Measurements from ENCODE around the gene BMPR2. TPM values are rescaled to one million over a fixed set of nuclear protein-coding genes. Genes with fewer than 3 reads are reported as not detected.

The BMPR2 gene
- polyA plus RNA-seq, 1 experiment, result 30.9 TPM

DNA sequence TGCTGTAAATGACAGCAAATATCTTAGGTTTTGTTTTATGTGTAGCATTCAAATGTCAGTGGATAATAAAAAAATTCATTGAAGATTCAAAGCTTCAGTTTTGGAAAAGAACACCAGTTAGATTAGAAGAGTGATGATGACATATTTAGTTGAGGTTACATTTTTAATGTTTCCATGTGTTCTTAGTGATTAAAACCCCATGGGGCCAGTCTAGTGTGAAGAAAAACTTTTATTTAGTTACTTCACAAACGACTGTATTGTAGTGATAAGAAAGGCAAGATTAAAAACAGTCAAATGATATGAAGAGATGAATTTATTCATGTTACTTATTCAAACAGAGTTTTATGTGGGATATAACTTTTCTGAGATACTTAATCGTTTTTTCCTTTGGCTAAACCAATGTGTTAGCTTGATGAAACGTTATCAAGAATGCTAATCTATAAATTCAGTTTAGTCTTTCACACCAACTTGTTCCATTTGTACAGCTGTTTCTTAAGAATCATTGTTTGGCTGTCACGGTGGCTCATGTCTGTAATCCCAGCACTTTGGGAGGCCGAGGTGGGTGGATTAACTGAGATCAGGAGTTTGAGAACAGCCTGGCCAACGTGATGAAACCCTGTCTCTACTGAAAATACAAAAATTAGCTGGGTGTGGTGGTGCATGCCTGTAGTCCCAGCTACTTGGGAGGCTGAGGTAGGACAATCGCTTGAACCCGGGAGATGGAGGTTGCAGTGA, 11.6 kb downstream of the BMPR2 start:
- ChIA-PET POLR2A (interaction anchor here (0.7 kb wide), 1 partner anchor 11 kb away, joined by 13 read pairs; no protein-coding TSS in a partner anchor), CTCF (no interaction called here)
- no peak for DNase-seq (ENCODE audit: low read depth)
- Histone ChIP-seq H3K27me3 (ENCODE audit: control insufficient read depth, insufficient read depth, low read length) (no peaks in the 10 kb centered on the region), H3K4me3 (ENCODE audit: low read depth, low read length) (no peak overlapping the region), H3K36me3 (ENCODE audit: control insufficient read depth, insufficient read depth, low read length) (no peaks in the 10 kb centered on the region)
- TF ChIP-seq, protein P1, sequence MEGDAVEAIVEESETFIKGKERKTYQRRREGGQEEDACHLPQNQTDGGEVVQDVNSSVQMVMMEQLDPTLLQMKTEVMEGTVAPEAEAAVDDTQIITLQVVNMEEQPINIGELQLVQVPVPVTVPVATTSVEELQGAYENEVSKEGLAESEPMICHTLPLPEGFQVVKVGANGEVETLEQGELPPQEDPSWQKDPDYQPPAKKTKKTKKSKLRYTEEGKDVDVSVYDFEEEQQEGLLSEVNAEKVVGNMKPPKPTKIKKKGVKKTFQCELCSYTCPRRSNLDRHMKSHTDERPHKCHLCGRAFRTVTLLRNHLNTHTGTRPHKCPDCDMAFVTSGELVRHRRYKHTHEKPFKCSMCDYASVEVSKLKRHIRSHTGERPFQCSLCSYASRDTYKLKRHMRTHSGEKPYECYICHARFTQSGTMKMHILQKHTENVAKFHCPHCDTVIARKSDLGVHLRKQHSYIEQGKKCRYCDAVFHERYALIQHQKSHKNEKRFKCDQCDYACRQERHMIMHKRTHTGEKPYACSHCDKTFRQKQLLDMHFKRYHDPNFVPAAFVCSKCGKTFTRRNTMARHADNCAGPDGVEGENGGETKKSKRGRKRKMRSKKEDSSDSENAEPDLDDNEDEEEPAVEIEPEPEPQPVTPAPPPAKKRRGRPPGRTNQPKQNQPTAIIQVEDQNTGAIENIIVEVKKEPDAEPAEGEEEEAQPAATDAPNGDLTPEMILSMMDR (IDR thresholded peaks at IDR 0.05; ENCODE audit: insufficient read depth, low read depth, low read length), result no peak

DNA sequence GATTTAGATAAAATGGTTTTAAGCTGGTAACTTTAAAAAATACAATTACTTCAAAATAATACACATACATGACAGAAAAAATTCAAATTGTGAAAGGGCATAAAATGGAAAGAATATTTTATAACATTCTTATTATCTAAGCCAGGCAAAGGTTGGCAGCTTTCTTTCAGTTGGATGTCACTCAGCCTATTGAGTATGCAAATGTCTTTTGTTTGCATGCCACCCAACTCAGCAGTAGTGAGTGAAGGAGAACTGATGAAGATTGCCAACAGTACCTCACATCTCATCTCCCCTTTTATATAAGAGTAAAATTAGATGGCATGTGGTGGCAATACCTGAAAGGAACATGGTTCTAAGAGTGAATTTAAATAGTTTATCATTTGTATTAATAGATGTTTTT, 24.8 kb downstream of the BMPR2 start:
- TF ChIP-seq, protein P1 (IDR thresholded peaks at IDR 0.05; ENCODE audit: insufficient read depth, low read depth, low read length), result no peak
- ChIA-PET POLR2A (no interaction called here), CTCF (no interaction called here)
- no peak overlapping the region for H3K4me3 ChIP-seq (ENCODE audit: low read depth, low read length)
- no peak for DNase-seq (ENCODE audit: low read depth)
- no peaks in the 10 kb centered on the region for H3K36me3 ChIP-seq (ENCODE audit: control insufficient read depth, insufficient read depth, low read length)
- H3K27me3 ChIP-seq (ENCODE audit: control insufficient read depth, insufficient read depth, low read length), result no peaks in the 10 kb centered on the region

DNA sequence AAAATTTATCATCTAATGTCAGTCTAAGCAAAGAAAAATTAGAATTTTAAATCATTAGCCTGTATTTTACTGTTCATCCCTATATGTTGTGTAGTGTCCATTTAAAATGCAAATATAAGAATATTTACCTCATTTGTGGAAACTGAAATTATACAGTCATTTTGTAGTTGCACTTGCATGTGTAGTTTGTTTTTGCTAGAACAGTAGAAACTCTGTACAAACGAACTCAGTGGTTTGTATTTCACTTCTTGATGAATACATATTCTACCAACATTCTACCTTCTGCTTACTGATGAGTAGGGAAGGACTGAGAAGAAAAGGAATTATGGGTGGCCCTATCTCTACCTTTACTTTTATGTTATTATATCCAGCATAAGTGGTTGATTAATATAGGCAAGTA, 29.7 kb downstream of the BMPR2 start:
- DNase-seq (ENCODE audit: low read depth), result no peak
- ChIA-PET POLR2A (no interaction called here), CTCF (no interaction called here)
- no peaks in the 10 kb centered on the region for H3K27me3 ChIP-seq (ENCODE audit: control insufficient read depth, insufficient read depth, low read length)
- TF ChIP-seq, protein P1 (IDR thresholded peaks at IDR 0.05; ENCODE audit: insufficient read depth, low read depth, low read length), result no peak
- H3K4me3 ChIP-seq (ENCODE audit: low read depth, low read length), result no peak overlapping the region
- no peaks in the 10 kb centered on the region for H3K36me3 ChIP-seq (ENCODE audit: control insufficient read depth, insufficient read depth, low read length)

DNA sequence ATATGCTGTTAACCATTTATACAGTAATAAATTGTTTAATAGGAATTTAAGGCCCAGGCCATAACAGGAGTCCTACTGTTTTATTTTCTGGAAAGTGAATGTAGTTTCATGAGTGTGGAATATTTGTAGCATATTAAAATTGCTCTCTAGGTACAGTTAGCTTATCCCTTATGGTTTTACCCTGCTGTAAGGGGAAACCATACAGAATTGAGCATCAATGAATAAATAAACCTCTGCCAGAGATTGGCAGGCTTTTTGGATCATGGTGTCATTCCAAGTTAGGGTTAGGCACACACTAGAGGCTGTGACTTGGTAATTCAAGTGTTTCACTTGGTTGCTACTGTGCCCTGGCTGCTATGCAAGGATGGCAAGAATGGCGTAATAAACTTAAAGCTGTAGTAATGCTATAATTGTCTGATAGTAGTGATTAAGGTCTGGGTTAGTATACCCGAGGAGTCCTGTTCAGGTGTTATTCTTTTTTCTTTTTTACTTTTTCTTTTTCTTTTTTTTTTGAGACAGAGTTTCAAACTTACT, 30.4 kb downstream of the BMPR2 start:
- Histone ChIP-seq H3K36me3 (ENCODE audit: control insufficient read depth, insufficient read depth, low read length) (no peaks in the 10 kb centered on the region), H3K27me3 (ENCODE audit: control insufficient read depth, insufficient read depth, low read length) (no peaks in the 10 kb centered on the region), H3K4me3 (ENCODE audit: low read depth, low read length) (no peak overlapping the region)
- POLR2A ChIA-PET, result no interaction called here
- TF ChIP-seq, protein P1 (IDR thresholded peaks at IDR 0.05; ENCODE audit: insufficient read depth, low read depth, low read length), result no peak
- DNase-seq (ENCODE audit: low read depth), result no peak
- CTCF ChIA-PET, result no interaction called here

DNA sequence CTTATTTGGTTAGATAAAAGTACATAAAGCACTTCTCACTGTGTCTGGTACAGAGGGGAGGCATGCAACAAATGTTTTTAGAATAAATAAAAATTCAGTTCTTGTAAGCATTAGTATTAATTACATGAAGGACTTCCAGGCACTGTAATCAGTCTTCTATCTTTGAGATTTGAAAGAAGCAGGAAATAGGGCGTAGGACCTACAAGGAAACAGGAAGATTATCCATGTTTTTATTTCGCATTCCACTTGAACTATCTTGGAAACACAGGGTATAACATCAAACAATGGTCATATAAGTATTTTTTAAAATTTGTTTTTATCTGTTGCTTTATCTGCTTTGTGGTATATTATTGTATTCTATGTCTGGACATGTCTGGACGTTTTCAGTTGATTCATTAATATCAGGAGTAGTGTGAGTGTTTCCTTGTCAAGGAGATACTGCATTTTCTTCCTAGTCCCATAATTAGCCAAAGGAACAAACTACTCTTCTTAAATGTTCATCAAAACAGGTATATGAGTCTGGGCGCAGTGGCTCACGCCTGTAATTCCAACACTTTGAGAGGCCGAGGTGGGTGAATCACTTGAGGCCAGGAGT, 32.5 kb downstream of the BMPR2 start:
- DNase-seq (ENCODE audit: low read depth), result no peak
- Histone ChIP-seq H3K4me3 (ENCODE audit: low read depth, low read length) (no peak overlapping the region), H3K27me3 (ENCODE audit: control insufficient read depth, insufficient read depth, low read length) (no peaks in the 10 kb centered on the region), H3K36me3 (ENCODE audit: control insufficient read depth, insufficient read depth, low read length) (no peaks in the 10 kb centered on the region)
- ChIA-PET CTCF (no interaction called here), POLR2A (no interaction called here)
- TF ChIP-seq, protein P1 (IDR thresholded peaks at IDR 0.05; ENCODE audit: insufficient read depth, low read depth, low read length), result no peak

Measured in BJ (cell line).